ENCODE results near the gene ATG2B. TPM values are rescaled to one million over a fixed set of nuclear protein-coding genes. Genes with fewer than 3 reads are reported as not detected.
"Not testable (repeated sequence)": the region's sequence is repeated elsewhere in the genome, so short reads cannot be mapped to it uniquely, and the experiment has no call there.

The ATG2B gene
- total RNA-seq, 2 experiments from 2014 or later = 15.7 to 23.7 TPM

DNA sequence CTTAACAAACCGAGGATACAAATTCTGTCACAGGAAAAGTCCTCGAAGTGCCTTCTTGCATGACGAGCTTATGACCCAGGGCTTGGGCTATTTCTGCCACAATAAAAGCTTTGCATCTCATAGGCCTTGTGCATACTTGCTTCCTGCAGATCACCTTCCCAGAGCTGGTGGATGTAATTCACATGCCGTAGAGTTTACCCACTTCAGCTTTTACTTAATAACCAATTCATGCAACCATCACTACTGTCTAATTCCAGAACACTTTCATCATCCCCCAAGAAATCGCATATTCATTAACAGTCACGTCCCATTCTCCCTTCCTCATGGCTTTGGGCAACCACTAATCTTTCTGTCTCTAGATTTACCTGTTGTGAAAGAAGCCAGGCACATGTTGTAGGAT is 116.1 kb downstream of the ATG2B start:
- POLR2A ChIA-PET = no interaction called here
- CTCF ChIA-PET (ENCODE audit: unreplicated experiment) = no interaction called here

DNA sequence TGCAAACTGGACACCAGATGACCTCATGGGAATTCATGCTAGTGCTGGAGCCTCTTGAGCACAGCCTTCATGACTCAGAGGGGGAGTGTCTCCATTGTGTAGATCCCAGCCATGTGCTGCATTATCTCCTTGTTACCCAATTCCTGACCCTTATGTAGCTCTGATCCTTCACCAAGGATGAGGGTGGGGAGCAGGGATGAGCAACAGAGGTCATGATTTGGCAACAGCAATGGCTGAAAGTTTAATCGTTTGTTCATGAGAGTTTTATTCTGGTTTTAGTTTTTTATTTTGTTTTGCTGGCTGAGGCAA is 116.6 kb downstream of the ATG2B start:
- no peak overlapping the region for H3K4me2 ChIP-seq (ENCODE audit: low read length)
- no peak overlapping the region for H3K4me3 ChIP-seq (ENCODE audit: low read depth, low read length, poor library complexity, severe bottlenecking)
- H3K36me3 ChIP-seq (ENCODE audit: insufficient read depth, low read length) = no peaks in the 10 kb centered on the region
- H3K9me3 ChIP-seq (ENCODE audit: low read length) = no peaks in the 10 kb centered on the region
- no peak for TF ChIP-seq EZH2phosphoT487 (IDR thresholded peaks at IDR 0.05; ENCODE audit: borderline replicate concordance, low read depth, low read length)
- TF ChIP-seq CTCF (conservative IDR thresholded peaks at IDR 0.05; ENCODE audit: low read length) = no peak
- DNase-seq (ENCODE audit: low spot score) = no peak
- no peaks in the 10 kb centered on the region for H3K4me1 ChIP-seq (ENCODE audit: insufficient read depth, low read length, poor library complexity, severe bottlenecking)
- H3K27ac ChIP-seq (ENCODE audit: low read depth, low read length, poor library complexity, severe bottlenecking) = no peak overlapping the region
- H3K79me2 ChIP-seq (ENCODE audit: insufficient read depth, low read depth, low read length) = no peaks in the 10 kb centered on the region
- ChIA-PET POLR2A (no interaction called here), CTCF (ENCODE audit: unreplicated experiment) (no interaction called here)
- no peaks in the 10 kb centered on the region for H3K9me2 ChIP-seq (ENCODE audit: insufficient read depth, low read length)
- no TSS peak for BruUV-seq (replicated peaks)
- H2AFZ ChIP-seq (ENCODE audit: low read length) = no peak overlapping the region
- intact Hi-C loops (cut with micrococcal nuclease; ENCODE audit: unreplicated experiment) = no loop called here
- H4K20me1 ChIP-seq (ENCODE audit: insufficient read depth, low read length) = no peaks in the 10 kb centered on the region

More for the DNA sequence above, 116.1 kb downstream of the ATG2B start:
- H3K4me2 ChIP-seq (ENCODE audit: low read length) = no peak overlapping the region
- BruUV-seq (replicated peaks) = no TSS peak
- no peaks in the 10 kb centered on the region for H3K9me3 ChIP-seq (ENCODE audit: low read length)
- no peak for DNase-seq (ENCODE audit: low spot score)
- H3K36me3 ChIP-seq (ENCODE audit: insufficient read depth, low read length) = no peaks in the 10 kb centered on the region
- no peak for TF ChIP-seq CTCF (conservative IDR thresholded peaks at IDR 0.05; ENCODE audit: low read length)
- H3K4me1 ChIP-seq (ENCODE audit: insufficient read depth, low read length, poor library complexity, severe bottlenecking) = no peaks in the 10 kb centered on the region
- intact Hi-C loops (cut with micrococcal nuclease; ENCODE audit: unreplicated experiment) = no loop called here
- H3K4me3 ChIP-seq (ENCODE audit: low read depth, low read length, poor library complexity, severe bottlenecking) = no peak overlapping the region
- H3K9me2 ChIP-seq (ENCODE audit: insufficient read depth, low read length) = no peaks in the 10 kb centered on the region
- H3K27ac ChIP-seq (ENCODE audit: low read depth, low read length, poor library complexity, severe bottlenecking) = no peak overlapping the region
- H4K20me1 ChIP-seq (ENCODE audit: insufficient read depth, low read length) = no peaks in the 10 kb centered on the region
- H2AFZ ChIP-seq (ENCODE audit: low read length) = no peak overlapping the region
- no peaks in the 10 kb centered on the region for H3K79me2 ChIP-seq (ENCODE audit: insufficient read depth, low read depth, low read length)

GRCh38 chr14:96245710-96246538 is 117.2 kb downstream of the ATG2B start:
- intact Hi-C loops (cut with micrococcal nuclease; ENCODE audit: unreplicated experiment) = no loop called here
- H3K4me1 ChIP-seq (ENCODE audit: insufficient read depth, low read length, poor library complexity, severe bottlenecking) = no peaks in the 10 kb centered on the region
- H3K4me3 ChIP-seq (ENCODE audit: low read depth, low read length, poor library complexity, severe bottlenecking) = no peak overlapping the region
- DNase-seq (ENCODE audit: low spot score) = no peak
- no peak for TF ChIP-seq EZH2phosphoT487 (IDR thresholded peaks at IDR 0.05; ENCODE audit: borderline replicate concordance, low read depth, low read length)
- TF ChIP-seq CTCF (conservative IDR thresholded peaks at IDR 0.05; ENCODE audit: low read length) = no peak
- H3K9me2 ChIP-seq (ENCODE audit: insufficient read depth, low read length) = no peaks in the 10 kb centered on the region
- no peaks in the 10 kb centered on the region for H4K20me1 ChIP-seq (ENCODE audit: insufficient read depth, low read length)
- ChIA-PET POLR2A (no interaction called here), CTCF (ENCODE audit: unreplicated experiment) (no interaction called here)
- no peaks in the 10 kb centered on the region for H3K79me2 ChIP-seq (ENCODE audit: insufficient read depth, low read depth, low read length)
- H2AFZ ChIP-seq (ENCODE audit: low read length) = no peak overlapping the region
- H3K4me2 ChIP-seq (ENCODE audit: low read length) = no peak overlapping the region
- no peak overlapping the region for H3K27ac ChIP-seq (ENCODE audit: low read depth, low read length, poor library complexity, severe bottlenecking)
- no TSS peak for BruUV-seq (replicated peaks)
- no peaks in the 10 kb centered on the region for H3K36me3 ChIP-seq (ENCODE audit: insufficient read depth, low read length)
- H3K9me3 ChIP-seq (ENCODE audit: low read length) = no peaks in the 10 kb centered on the region

GRCh38 chr14:96245074-96245473 is 118.1 kb downstream of the ATG2B start:
- H3K9me2 ChIP-seq (ENCODE audit: insufficient read depth, low read length); H3K4me3 ChIP-seq (ENCODE audit: low read depth, low read length, poor library complexity, severe bottlenecking); H3K4me2 ChIP-seq (ENCODE audit: low read length); H3K27ac ChIP-seq (ENCODE audit: low read depth, low read length, poor library complexity, severe bottlenecking); CTCF ChIA-PET (ENCODE audit: unreplicated experiment); H4K20me1 ChIP-seq (ENCODE audit: insufficient read depth, low read length); BruUV-seq (replicated peaks); POLR2A ChIA-PET; H3K36me3 ChIP-seq (ENCODE audit: insufficient read depth, low read length); intact Hi-C loops (cut with micrococcal nuclease; ENCODE audit: unreplicated experiment); DNase-seq (ENCODE audit: low spot score); H3K4me1 ChIP-seq (ENCODE audit: insufficient read depth, low read length, poor library complexity, severe bottlenecking); H3K79me2 ChIP-seq (ENCODE audit: insufficient read depth, low read depth, low read length); H3K9me3 ChIP-seq (ENCODE audit: low read length); H2AFZ ChIP-seq (ENCODE audit: low read length): not testable (repeated sequence)

Data from OCI-LY7 (cell line).